ENCODE results near the gene DNAI1. TPM values are rescaled to one million over a fixed set of nuclear protein-coding genes. Genes with fewer than 3 reads are reported as not detected.

Gene DNAI1
- total RNA-seq (2022) (0.52 and 0.67 TPM in 2 replicates), Bru-seq, nascent RNA (percentile 22 among the genes with signal in this experiment), BruChase-seq, experiment 1, labeled RNA remaining after a 2-hour chase (percentile 22 among the genes with signal in this experiment), BruChase-seq, experiment 2, labeled RNA remaining after a 6-hour chase (percentile 19 among the genes with signal in this experiment)
- long read RNA-seq = 0 reads

- intact Hi-C loops (cut with micrococcal nuclease; ENCODE audit: unreplicated experiment) = loop anchor here (1.0 to 2.0 kb wide), 3 partner anchors 26 to 81 kb away; partner anchors contain the start of gene MYORG
- H3K27me3 ChIP-seq (replicated peaks; ENCODE audit: control insufficient read depth, insufficient read depth, low read length) = no peaks in the 10 kb centered on the region
- TF ChIP-seq CTCF (IDR thresholded peaks at IDR 0.05; ENCODE audit: insufficient read depth in 1 of 2, low read depth in 1 of 2, low read length in 1 of 2, severe bottlenecking in 1 of 2, unreplicated experiment in 1 of 2) = no peak
- H3K4me3 ChIP-seq (ENCODE audit: low read depth, low read length) = peak within 1 kb of the TSS; percentile 55
- no peaks in the 10 kb centered on the region; the same call in 1 of the 2 replicates for H3K4me1 ChIP-seq
- Mint-ChIP-seq H3K4me3 (ENCODE audit: unreplicated experiment) (peak within 1 kb of the TSS; percentile 81), H3K9me3 (ENCODE audit: unreplicated experiment) (no peaks in the 10 kb centered on the region), H3K4me1 (ENCODE audit: low read depth, unreplicated experiment) (peaks cover 16% of the 10 kb centered on the region), H3K27ac (ENCODE audit: unreplicated experiment) (peak within 1 kb of the TSS; percentile 73), H3K36me3 (ENCODE audit: insufficient read depth, unreplicated experiment) (peaks cover 8% of the 10 kb centered on the region), H3K27me3 (ENCODE audit: insufficient read depth, unreplicated experiment) (no peaks in the 10 kb centered on the region)
- H3K9me3 ChIP-seq = no peaks in the 10 kb centered on the region
- BruUV-seq (replicated peaks) = no TSS peak
- CTCF ChIA-PET = interaction anchor here (0.7 to 1.7 kb wide), 5 partner anchors 46 to 244 kb away, joined by 3 to 9 read pairs (median 3); partner anchors contain the start of gene MYORG
- POLR2A ChIA-PET = interaction anchor here (0.7 kb wide), 2 partner anchors 83 to 708 kb away, joined by 3 read pairs; no protein-coding TSS in a partner anchor
- H3K36me3 ChIP-seq (ENCODE audit: control insufficient read depth, insufficient read depth, low read length) = no peaks in the 10 kb centered on the region
- DNase-seq = peak; percentile 98 to 99
These were observed at the start of gene DNAI1, which contains the start of gene FAM219A for GRCh38 chr9:34458013-34458958. Gene DNAI1, plus strand, starts transcription at chr9:34458805. Its CDS starts 201 bp downstream, at chr9:34459006. Gene FAM219A, minus strand, starts transcription at chr9:34458570. Its CDS starts 307 bp downstream, at chr9:34458263.

- no peaks in the 10 kb centered on the region for H3K9me3 Mint-ChIP-seq (ENCODE audit: unreplicated experiment)
- no peak overlapping the region for H3K4me3 Mint-ChIP-seq (ENCODE audit: unreplicated experiment)
- peaks cover 5% of the 10 kb centered on the region for H3K36me3 Mint-ChIP-seq (ENCODE audit: insufficient read depth, unreplicated experiment)
- no peak for DNase-seq
- no peaks in the 10 kb centered on the region for H3K27me3 Mint-ChIP-seq (ENCODE audit: insufficient read depth, unreplicated experiment)
- Histone ChIP-seq H3K27me3 (replicated peaks; ENCODE audit: control insufficient read depth, insufficient read depth, low read length) (no peaks in the 10 kb centered on the region), H3K4me3 (ENCODE audit: low read depth, low read length) (no peak overlapping the region), H3K36me3 (ENCODE audit: control insufficient read depth, insufficient read depth, low read length) (no peaks in the 10 kb centered on the region), H3K9me3 (no peaks in the 10 kb centered on the region), H3K4me1 (no peaks in the 10 kb centered on the region)
- TF ChIP-seq CTCF (IDR thresholded peaks at IDR 0.05; ENCODE audit: insufficient read depth in 1 of 2, low read depth in 1 of 2, low read length in 1 of 2, severe bottlenecking in 1 of 2, unreplicated experiment in 1 of 2) = no peak
- intact Hi-C loops (cut with micrococcal nuclease; ENCODE audit: unreplicated experiment) = no loop called here
- BruUV-seq (replicated peaks) = no TSS peak
- no peak overlapping the region for H3K27ac Mint-ChIP-seq (ENCODE audit: unreplicated experiment)
- ChIA-PET POLR2A (no interaction called here), CTCF (interaction anchor here (0.6 kb wide), 1 partner anchor 134 kb away, joined by 5 read pairs; no protein-coding TSS in a partner anchor)
- H3K4me1 Mint-ChIP-seq (ENCODE audit: low read depth, unreplicated experiment) = no peaks in the 10 kb centered on the region
These were observed 49.5 kb upstream of the DNAI1 start for GRCh38 chr9:34409154-34409553.

GRCh38 chr9:34412336-34412735, 46.3 kb upstream of the DNAI1 start:
- H3K27me3 ChIP-seq (replicated peaks; ENCODE audit: control insufficient read depth, insufficient read depth, low read length) = no peaks in the 10 kb centered on the region
- no peaks in the 10 kb centered on the region for H3K9me3 Mint-ChIP-seq (ENCODE audit: unreplicated experiment)
- no peak overlapping the region for H3K4me3 Mint-ChIP-seq (ENCODE audit: unreplicated experiment)
- H3K36me3 ChIP-seq (ENCODE audit: control insufficient read depth, insufficient read depth, low read length) = no peaks in the 10 kb centered on the region
- H3K4me1 ChIP-seq = no peaks in the 10 kb centered on the region
- no peak for TF ChIP-seq CTCF (IDR thresholded peaks at IDR 0.05; ENCODE audit: insufficient read depth in 1 of 2, low read depth in 1 of 2, low read length in 1 of 2, severe bottlenecking in 1 of 2, unreplicated experiment in 1 of 2)
- H3K27ac Mint-ChIP-seq (ENCODE audit: unreplicated experiment) = no peak overlapping the region
- DNase-seq = no peak
- intact Hi-C loops (cut with micrococcal nuclease; ENCODE audit: unreplicated experiment) = no loop called here
- no TSS peak for BruUV-seq (replicated peaks)
- H3K4me1 Mint-ChIP-seq (ENCODE audit: low read depth, unreplicated experiment) = no peaks in the 10 kb centered on the region
- H3K27me3 Mint-ChIP-seq (ENCODE audit: insufficient read depth, unreplicated experiment) = no peaks in the 10 kb centered on the region
- CTCF ChIA-PET = no interaction called here
- POLR2A ChIA-PET = no interaction called here
- H3K9me3 ChIP-seq = no peaks in the 10 kb centered on the region
- H3K4me3 ChIP-seq (ENCODE audit: low read depth, low read length) = no peak overlapping the region
- peaks cover 5% of the 10 kb centered on the region for H3K36me3 Mint-ChIP-seq (ENCODE audit: insufficient read depth, unreplicated experiment)

All from Caco-2 (cell line).